GM21515 (cell line): ENCODE measurements around the gene FMN1.
"Not testable (repeated sequence)": the region's sequence is repeated elsewhere in the genome, so short reads cannot be mapped to it uniquely, and the experiment has no call there.

Experiments used
- ATAC-seq: cut with Tn5 transposase; IDR thresholded peaks from one replicate; pipeline ENCODE4 v1.9.1; 2021; ENCODE audit not compliant: unreplicated experiment

FMN1 gene

DNA sequence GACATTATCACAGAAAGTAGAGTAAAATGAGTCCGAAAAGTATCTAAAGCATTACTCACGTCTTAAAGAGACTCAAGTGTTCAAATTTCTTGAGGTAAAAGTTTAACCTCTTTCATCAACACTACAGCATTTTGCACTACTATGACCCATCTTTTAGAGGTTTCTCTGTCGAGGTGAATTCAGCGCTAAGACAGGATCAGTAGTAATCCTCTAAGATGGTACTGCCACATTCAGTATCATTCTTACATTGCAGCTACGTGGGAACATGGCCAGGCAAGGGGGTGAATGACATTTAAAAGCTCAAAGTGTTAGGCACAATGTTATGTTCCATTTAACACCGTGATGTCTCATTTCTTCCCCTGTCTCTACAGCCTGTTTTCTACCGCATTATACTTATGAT lies 210.8 kb downstream of the FMN1 start:
- no peak for ATAC-seq

DNA sequence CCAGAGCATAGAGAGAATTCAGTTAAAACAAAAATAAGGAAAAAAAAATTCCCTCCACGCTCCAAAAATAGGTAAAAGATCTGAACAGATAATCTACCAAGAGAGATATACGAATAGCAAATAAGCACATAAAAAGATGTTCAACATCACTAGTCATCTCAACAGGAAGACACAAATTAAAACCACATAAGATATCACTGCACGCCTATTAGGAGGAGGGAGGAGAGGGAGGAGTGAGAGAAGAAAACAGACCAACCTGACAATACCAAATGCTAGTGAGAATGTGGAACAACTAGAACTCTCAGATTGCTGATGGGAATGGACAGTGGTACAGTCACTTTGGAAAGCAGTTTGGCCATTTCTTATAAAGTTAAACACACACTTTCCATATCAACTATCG lies 212.5 kb downstream of the FMN1 start:
- ATAC-seq: no peak

DNA sequence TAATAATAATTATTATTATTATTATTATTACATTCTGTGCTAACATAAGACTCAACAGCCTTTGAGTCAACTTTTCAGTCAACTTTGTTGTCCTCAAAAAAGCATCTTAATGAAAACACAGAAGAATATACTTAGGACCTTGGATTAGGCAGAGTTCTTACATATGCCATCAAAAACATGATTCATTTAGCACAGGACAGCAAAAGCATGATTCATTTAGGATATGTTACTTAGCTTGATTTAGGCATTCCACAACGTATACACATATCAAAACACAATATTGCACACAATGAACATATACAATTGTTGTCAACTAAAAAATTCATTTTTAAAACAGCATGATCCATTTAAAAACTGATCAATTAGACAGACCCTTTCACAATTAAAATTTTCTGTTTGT lies 213.0 kb downstream of the FMN1 start:
- no peak for ATAC-seq

DNA sequence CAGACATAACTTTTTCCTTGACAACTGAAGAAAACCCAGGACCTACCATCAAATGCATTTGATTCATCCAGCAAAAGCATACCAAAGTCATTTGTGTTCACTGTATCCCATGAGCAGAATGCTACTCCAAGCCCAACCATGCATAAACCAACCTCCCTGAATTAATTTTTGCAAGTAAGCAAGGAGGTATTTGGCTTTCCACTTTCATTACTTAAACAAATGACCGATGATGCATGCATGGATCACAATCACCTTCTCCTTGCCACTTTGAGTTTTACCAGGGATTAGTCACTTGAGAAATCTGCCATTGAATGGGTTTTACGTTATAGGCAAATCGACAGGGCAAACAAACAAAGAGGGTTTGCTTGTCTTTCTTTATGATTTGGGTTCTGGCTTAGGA lies 214.8 kb downstream of the FMN1 start:
- ATAC-seq: no peak

DNA sequence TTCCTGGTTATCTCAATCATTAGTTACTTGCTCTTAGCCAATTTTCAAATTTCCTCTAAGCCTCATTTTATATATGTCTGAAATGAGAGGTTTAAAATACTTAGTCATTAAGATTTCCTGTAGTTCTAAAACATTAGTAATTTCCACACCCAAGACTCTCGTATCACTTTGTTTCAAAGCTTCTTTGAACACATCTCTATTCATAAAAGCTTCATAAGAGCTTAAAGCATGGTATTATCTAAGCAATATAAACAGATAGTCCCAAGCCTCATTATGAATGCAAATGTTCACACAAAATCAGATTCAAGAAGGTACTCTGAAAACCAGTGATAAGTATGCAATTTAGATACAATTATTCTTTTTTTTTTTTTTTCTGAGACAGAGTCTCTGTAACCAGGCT lies 217.0 kb downstream of the FMN1 start:
- ATAC-seq: no peak

DNA sequence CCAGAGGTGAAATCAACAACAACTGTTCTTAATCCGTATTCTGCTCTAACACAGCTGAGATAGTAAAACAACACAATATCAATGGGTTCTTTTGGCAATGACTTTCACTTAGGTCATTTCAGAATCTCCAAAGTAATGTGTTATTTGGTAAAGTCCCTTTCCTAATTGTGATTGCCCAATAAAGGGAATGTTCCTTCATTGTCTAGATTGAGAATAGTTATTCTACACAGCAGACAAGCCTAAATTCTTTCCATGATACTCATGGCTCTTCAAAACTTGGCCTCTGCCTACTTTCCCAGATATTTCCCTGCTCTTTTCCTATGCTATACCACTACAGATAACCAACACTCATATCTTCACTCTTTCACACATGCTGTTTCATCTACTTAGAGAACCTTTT lies 219.8 kb downstream of the FMN1 start:
- no peak for ATAC-seq

DNA sequence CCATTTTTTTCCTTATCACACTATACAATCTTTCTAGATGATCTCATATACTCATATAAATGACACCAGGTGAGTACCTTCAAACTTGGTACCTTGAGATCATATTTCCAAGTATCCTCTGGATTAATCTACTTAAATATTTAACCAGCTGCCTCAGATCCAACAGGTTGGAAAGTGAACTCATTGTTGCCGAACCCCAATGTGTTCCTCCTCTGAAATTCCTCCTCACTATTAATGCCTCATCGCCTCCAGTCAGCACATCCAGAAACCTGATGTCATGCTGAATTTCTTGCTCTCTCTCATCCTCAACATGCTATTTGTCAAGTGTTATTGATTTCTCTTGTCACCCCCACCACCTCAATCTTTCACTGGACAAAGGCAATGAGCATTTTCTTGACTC lies 221.8 kb downstream of the FMN1 start:
- no peak for ATAC-seq

DNA sequence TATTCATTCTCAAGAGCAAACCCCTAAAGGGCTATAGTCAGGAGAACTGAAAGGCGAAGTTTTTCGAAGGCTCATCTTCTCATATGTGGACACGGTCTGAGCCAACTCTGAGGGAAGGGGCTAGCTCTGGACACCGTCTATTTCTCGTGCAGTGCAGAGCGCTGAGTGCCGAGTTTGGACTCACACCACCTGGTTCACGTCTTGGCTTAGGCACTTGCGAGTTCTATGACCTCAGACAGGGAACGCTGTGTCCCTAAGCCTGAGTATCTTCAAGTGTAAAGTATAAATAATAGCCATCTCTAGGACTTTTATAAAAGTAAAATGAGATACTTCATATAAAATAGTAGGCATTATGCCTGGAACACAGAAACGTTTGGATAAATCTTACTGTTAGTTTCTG lies 223.7 kb downstream of the FMN1 start:
- no peak for ATAC-seq

DNA sequence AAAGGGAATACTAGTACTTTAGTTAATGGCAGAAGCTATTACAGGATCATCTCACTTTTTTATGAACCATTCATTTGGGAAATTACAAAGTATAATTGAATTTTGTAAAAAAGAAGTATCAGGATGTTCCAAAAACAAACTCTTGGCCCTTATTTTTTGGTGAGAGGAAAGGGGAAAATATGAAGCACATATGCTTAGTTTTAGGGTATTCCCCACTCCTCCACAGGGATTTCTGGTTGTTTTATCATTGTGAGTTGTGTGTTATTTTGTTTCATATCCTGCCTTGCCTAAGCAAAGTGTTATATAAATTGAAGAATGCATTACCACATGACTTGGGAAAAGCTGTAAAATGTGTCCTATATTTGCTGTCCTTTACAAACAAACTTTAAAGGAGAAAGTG lies 227.0 kb downstream of the FMN1 start:
- no peak for ATAC-seq

DNA sequence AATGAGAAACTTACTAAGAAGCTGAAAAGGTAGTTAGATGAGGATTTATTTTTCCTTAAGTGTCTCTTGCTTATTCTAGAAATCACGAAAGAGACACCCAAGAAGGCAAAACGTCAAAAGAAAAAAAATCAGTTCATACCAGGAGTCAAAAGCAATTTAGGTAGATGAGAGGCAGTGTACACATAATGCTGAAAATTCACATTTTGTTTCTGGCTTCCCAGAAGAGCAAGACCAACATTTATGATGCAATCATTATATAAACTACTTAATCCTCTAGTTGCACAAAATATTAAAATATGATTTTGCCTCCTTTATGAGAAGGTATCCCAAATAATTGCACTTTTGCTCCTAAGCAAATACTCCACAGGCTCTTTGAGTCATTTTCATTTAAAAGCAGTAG lies 228.0 kb downstream of the FMN1 start:
- no peak for ATAC-seq

DNA sequence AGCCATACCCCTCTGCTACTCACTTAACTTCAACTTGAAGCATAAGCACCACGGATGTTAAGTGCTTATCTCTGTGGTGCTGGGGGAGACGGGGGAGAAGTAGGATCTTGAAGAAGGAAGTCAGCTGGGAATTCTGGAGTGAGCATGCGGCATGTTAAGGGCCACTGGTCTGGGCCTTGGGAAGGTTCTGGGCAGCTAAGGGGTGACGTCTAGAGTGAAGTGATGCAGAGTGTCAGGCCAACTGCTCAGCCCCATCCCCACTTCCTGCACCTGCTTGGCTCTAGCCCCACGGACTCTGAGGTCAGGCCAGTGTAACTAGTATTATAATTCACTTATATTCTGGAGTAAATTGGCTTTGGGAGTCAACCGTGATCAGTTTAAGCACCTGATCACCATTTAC lies 228.6 kb downstream of the FMN1 start:
- no peak for ATAC-seq

DNA sequence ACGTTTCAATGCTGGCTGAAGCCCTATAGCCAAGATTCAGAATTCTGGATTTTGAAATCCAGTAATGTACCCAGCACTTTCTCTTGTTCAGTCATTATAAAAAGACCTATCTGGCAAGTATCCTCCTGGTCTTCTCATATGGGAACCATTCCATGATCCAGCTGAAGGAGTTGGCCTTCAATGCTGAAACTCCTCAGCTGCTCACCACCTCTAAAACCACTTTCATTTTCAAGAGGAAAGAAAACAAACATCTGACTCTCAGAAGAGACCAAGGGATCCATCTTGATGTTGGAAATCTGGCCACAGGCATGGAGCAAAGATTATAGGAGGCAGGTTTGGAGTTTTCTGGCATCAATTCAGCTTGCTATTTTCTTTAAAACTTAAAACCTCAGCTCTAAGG lies 235.4 kb downstream of the FMN1 start:
- ATAC-seq: no peak

DNA sequence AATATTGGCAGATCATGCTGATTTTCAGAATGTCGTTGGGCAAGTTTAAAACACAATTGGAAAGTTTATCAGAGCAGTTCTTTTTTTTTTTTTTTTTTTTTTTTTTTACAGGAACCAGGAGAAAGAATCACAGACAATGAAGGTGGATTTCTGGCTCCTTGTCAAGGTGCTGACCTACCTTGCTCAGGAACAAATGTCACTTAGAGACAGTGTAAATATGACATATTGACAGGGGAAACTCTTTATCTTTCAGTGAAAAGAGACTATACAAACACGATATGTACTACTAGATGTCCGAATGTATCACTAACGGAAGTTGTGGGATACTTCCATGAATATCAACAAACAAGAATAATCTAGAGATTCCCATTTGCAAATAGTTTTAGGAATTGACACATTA lies 237.3 kb downstream of the FMN1 start:
- ATAC-seq: no peak

DNA sequence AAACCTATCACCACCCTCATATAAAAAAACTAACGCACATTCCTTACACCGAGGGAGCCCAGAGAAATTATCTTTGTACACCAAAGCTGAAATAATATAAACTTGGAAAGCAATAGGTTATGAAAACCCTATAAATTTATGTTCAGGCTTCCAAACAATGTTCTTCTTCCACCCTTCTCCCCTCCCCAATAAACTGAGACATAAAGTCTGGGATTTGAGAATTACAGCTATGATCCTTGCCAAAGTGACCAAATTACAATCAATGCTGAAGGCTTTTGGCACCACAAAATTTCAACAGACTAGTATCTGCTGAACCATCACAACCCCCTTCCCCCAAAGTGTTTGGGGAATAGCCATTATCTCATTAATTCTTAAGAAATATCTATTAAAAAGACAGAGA lies 237.8 kb downstream of the FMN1 start:
- no peak for ATAC-seq

DNA sequence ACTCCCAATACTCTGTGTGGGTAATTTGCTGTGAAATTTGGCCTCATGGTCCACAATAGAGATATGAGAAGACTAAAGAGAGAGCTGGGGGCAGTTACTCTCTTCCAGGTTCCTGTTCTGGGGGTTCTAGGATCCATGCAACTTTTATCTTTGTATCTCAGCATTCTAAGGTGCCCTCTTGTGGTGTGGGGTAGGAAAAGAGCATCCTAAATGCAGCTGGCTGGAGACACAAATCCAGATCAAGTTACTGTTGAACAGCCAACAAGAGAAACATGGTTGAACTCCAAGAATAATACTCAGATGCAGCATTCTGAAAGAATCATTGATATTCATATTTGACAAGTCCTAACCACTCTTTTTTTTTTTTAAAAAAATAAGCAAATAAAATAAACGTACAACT lies 238.5 kb downstream of the FMN1 start:
- no peak for ATAC-seq

DNA sequence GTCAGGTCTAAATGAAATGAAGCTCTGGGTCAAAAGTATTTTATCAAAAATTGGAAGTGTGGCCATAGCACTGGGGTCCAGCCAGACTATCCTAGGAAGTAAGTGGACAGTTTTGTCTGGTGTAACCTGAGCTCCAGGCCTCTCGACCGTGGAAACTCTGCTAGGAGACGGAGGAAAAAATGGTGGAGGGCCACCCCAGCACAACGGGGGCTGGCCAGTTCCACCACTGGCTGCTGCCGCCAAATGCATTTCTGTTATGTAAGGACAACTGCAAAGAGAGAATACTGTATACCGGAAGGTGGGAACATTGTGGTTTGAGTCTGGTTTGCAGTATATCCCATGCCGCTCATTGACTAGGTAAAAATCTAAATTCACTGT lies 241.0 kb downstream of the FMN1 start:
- no peak for ATAC-seq

DNA sequence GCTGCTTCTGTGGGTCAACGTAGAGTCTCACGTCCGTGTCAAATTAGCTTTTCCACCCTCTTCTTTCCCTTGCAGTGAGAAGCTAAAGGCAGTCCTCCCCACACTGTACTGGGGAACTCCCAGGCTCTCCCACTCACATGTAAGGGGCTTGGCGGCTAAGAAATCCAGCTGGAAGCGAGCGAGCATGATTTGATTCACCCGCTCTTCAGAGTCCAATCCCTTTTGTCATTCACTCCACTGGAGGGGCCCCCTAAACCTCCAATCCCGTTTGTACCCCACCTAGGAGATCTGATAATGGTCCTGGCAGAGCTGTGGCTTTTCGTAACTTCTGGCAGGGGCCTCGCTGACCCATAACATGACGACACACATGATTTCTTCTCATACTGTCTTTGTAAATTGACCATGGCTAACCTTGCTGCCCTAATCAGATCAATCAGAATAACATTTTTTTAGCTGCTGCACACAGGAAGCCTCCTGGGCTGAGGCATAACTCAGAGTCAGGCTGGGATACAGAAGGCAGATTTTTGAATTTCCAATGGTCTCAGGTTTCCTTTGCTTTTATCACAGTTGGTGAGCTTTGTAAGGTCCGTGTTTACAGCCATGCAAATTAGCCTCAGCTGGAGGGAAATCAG lies 241.5 kb downstream of the FMN1 start:
- no peak for ATAC-seq

DNA sequence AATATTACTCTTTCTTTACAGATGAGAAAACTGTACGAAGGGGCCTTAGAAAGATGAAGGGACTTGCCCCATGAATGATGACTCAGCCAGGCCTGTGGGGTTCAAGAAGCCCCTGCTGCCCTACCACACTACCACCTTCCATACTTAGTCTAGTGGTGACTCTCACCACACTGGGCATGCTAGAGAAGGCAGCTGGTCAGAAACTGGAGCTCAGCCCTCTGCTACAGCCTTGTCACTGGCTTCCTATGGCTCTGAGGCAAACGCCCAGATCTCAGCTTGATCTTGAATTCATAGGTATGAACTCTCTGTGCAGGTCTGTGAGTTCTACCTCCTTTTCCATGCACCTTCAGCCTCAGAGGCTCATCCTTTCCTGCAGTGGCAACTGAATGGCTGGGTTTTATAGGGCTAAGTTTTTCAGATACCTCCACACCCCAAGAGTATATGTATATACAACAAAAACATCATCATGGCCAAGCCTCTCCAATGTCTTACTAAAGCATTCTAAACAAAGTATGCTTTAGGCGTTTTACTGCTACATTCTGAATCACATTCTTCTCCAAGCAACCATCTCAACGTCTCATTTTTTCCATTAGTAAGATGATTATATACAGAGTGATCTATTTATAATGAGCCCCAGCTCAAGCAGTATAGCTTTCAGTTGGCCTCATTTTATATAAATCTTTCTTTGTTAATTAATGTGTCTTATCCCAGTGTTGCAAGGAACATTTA lies 242.6 kb downstream of the FMN1 start:
- ATAC-seq: no peak

DNA sequence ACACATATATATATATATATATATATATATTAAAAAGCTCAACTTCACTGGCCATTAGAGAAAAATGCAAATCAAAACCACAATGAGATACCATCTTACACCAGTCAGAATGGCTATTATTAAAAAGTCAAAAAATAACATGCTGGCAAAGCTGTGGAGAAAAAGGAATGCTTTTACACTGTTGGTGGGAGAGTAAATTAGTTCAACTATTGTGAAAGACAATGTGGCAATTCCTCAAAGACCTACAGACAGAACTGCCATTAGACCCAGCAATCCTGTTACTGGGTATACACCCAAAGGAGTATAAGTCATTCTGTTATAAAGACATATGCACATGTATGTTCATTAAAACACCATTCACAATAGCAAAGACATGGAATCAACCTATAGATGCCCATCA lies 244.5 kb downstream of the FMN1 start:
- ATAC-seq: not testable (repeated sequence)

DNA sequence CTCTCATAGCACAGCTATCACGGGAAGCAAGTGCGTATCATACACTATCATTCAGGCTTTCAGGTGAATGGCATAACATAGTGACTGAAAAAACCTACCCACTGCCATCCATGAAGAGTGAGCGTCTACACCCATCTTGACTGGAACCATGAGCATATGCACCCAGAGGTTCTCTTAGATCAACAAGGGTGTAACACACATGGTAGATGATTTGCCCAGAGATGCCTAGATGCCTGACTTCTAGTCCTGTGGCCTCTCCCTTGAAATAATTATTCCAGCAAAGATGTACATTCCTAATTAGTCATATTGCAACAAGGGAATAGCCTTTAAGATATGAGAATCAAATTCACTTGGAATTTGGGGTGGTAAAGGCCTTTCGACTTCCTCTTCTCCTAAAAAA lies 248.3 kb downstream of the FMN1 start:
- no peak for ATAC-seq

DNA sequence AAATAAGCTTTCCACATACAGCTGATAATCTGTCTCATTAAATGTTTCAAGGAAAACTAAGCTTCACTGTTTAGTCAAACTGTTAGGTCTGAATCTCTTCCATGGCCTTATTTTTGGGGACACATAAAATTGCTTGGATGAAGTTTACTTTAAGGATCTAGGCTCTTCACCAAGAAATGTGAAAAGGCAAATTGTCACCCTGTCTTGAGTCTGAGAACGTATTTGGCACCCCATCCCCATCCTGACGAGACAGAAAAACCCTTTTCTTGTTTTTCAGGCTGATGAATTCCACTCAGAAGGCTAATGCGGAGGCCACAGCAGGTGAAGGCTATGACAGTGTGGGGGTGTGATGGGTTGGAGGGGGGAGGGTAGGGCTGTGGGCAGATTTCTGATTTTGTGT lies 250.1 kb downstream of the FMN1 start:
- ATAC-seq: no peak

DNA sequence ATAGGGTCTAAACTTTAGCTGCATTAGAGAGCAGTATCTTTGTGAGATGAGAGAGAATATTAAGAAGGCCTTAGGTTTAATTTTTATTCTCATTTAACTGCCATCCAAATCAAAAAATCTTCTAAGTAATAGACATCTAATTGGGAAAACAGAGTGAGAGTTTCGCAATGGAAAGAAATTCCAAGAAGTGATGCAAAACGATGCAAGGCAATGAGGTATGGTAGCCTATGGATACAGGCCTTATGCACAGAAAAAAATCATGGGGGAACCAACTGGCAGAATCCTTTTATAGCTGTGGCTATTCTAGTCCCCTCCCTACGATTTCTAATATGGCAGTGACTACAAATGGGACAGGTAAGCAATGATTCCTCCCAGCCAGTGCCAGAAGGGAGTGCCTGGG lies 250.8 kb downstream of the FMN1 start:
- ATAC-seq: no peak

DNA sequence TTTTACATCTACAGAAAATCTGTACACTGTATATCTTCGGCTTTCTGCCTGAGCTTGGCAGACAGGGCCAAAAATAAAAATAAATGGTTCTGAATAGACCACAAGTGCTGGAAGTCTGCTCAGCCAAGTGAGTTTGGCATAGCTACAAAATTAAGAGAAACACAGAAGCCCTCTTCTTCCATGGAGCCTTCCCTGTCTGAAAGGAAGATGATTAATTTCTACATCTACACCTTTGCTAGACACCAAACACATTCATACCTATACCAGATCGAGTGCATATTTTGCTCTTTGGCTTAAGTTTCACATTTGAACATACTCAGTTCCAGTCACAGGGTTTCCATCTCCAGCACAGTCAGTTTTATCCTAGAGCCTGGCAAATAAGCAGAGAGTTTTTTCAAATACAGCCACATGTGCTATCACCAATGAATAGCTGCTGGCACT lies 252.1 kb downstream of the FMN1 start:
- no peak for ATAC-seq
